ENCODE data around the gene C3. TPM values are rescaled to one million over a fixed set of nuclear protein-coding genes. Genes with fewer than 3 reads are reported as not detected.
"Not testable (repeated sequence)": the region's sequence is repeated elsewhere in the genome, so short reads cannot be mapped to it uniquely, and the experiment has no call there.

Gene C3
- total RNA-seq (100 to 1,000 TPM in 1 of 2 donors, 10 to 100 TPM in 1; 72.9 to 118 TPM), polyA plus RNA-seq (ENCODE audit: insufficient read length in 2 of 2) (100 to 1,000 TPM; 104 to 163 TPM)
- long read RNA-seq, donor 1, full-length matches to known transcripts = 5 of 25 reads
- long read RNA-seq, donor 1, partial matches to known transcripts = 20 of 25 reads
- long read RNA-seq, donor 1, other reads (novel, unspliced or antisense) = 0 of 25 reads
- long read RNA-seq, donor 2, partial matches to known transcripts = 5 of 6 reads
- long read RNA-seq, donor 2, other reads (novel, unspliced or antisense) = 0 of 6 reads
- long read RNA-seq, donor 3, partial matches to known transcripts = 5 of 8 reads
- long read RNA-seq, donor 3, other reads (novel, unspliced or antisense) = 0 of 8 reads
- long read RNA-seq, donor 4, partial matches to known transcripts = 0 of 5 reads
- long read RNA-seq, donor 4, other reads (novel, unspliced or antisense) = 0 of 5 reads

GRCh38 chr19:6720369-6721137, at the start of gene C3:
Gene C3, minus strand, starts transcription at chr19:6720650. Its CDS starts 61 bp downstream, at chr19:6720589.
- H3K4me3 ChIP-seq (ENCODE audit: low read depth, low read length) = no peak within 1 kb of the TSS
- H3K9me3 ChIP-seq (ENCODE audit: control insufficient read depth, insufficient read depth, low read length) = no peaks in the 10 kb centered on the region
- H3K4me1 ChIP-seq (ENCODE audit: control insufficient read depth, insufficient read depth, low read length) = no peaks in the 10 kb centered on the region
- 66% methylated on average over 4 of the region's 4 CpGs for WGBS (ENCODE audit: insufficient coverage)
- no peak within 1 kb of the TSS for H3K27ac ChIP-seq (ENCODE audit: low read depth, low read length)
- DNase-seq (ENCODE audit: low read depth in 4 of 6, low spot score in 6 of 6) = no peak
- H3K27me3 ChIP-seq (ENCODE audit: control insufficient read depth, insufficient read depth, low read length) = no peaks in the 10 kb centered on the region
- no peaks in the 10 kb centered on the region for H3K36me3 ChIP-seq (ENCODE audit: control insufficient read depth, insufficient read depth, low read length)

GRCh38 chr19:6769006-6769619, 48.7 kb upstream of the C3 start:
- H3K4me1 ChIP-seq (ENCODE audit: control insufficient read depth, insufficient read depth, low read length) = peaks cover 10% of the 10 kb centered on the region
- 100% methylated on average over 2 of the region's 11 CpGs for WGBS (ENCODE audit: insufficient coverage)
- DNase-seq (ENCODE audit: low read depth in 4 of 6, low spot score in 6 of 6) = no peak
- H3K27ac ChIP-seq (ENCODE audit: low read depth, low read length) = no peak overlapping the region
- no peak overlapping the region for H3K4me3 ChIP-seq (ENCODE audit: low read depth, low read length)
- H3K36me3 ChIP-seq (ENCODE audit: control insufficient read depth, insufficient read depth, low read length) = no peaks in the 10 kb centered on the region
- peaks cover 26% of the 10 kb centered on the region for H3K27me3 ChIP-seq (ENCODE audit: control insufficient read depth, insufficient read depth, low read length)
- no peaks in the 10 kb centered on the region for H3K9me3 ChIP-seq (ENCODE audit: control insufficient read depth, insufficient read depth, low read length)

- Histone ChIP-seq H3K4me3 (ENCODE audit: low read depth, low read length) (no peak overlapping the region), H3K27ac (ENCODE audit: low read depth, low read length) (no peak overlapping the region), H3K27me3 (ENCODE audit: control insufficient read depth, insufficient read depth, low read length) (peaks cover 26% of the 10 kb centered on the region)
Measured at GRCh38 chr19:6768236-6768785, 47.9 kb upstream of the C3 start.

GRCh38 chr19:6767357-6768235, 47.1 kb upstream of the C3 start, which contains the start of gene SH2D3A:
Gene SH2D3A, minus strand, starts transcription at chr19:6767435. Its CDS starts 3,687 bp downstream, at chr19:6763748.
- Histone ChIP-seq H3K27ac (ENCODE audit: low read depth, low read length) (no peak within 1 kb of the TSS), H3K27me3 (ENCODE audit: control insufficient read depth, insufficient read depth, low read length) (peaks cover 26% of the 10 kb centered on the region), H3K4me3 (ENCODE audit: low read depth, low read length) (no peak within 1 kb of the TSS), H3K9me3 (ENCODE audit: control insufficient read depth, insufficient read depth, low read length) (no peaks in the 10 kb centered on the region), H3K36me3 (ENCODE audit: control insufficient read depth, insufficient read depth, low read length) (no peaks in the 10 kb centered on the region), H3K4me1 (ENCODE audit: control insufficient read depth, insufficient read depth, low read length) (peaks cover 10% of the 10 kb centered on the region)
- peak in 2 of 6 donors; percentile 22 to 53 for DNase-seq (ENCODE audit: low read depth in 4 of 6, low spot score in 6 of 6)
- WGBS (ENCODE audit: insufficient coverage) = 2% methylated on average over 41 of the region's 47 CpGs

More at GRCh38 chr19:6768236-6768785, 47.9 kb upstream of the C3 start:
- 67% methylated on average over 6 of the region's 8 CpGs for WGBS (ENCODE audit: insufficient coverage)
- H3K9me3 ChIP-seq (ENCODE audit: control insufficient read depth, insufficient read depth, low read length) = no peaks in the 10 kb centered on the region
- no peaks in the 10 kb centered on the region for H3K36me3 ChIP-seq (ENCODE audit: control insufficient read depth, insufficient read depth, low read length)
- H3K4me1 ChIP-seq (ENCODE audit: control insufficient read depth, insufficient read depth, low read length) = peaks cover 10% of the 10 kb centered on the region
- no peak for DNase-seq (ENCODE audit: low read depth in 4 of 6, low spot score in 6 of 6)

GRCh38 chr19:6767081-6767356, 46.6 kb upstream of the C3 start:
- WGBS (ENCODE audit: insufficient coverage) = 4% methylated on average over 15 of the region's 15 CpGs
- Histone ChIP-seq H3K27ac (ENCODE audit: low read depth, low read length) (no peak overlapping the region), H3K4me1 (ENCODE audit: control insufficient read depth, insufficient read depth, low read length) (peaks cover 10% of the 10 kb centered on the region), H3K4me3 (ENCODE audit: low read depth, low read length) (no peak overlapping the region), H3K27me3 (ENCODE audit: control insufficient read depth, insufficient read depth, low read length) (peaks cover 26% of the 10 kb centered on the region), H3K36me3 (ENCODE audit: control insufficient read depth, insufficient read depth, low read length) (no peaks in the 10 kb centered on the region), H3K9me3 (ENCODE audit: control insufficient read depth, insufficient read depth, low read length) (no peaks in the 10 kb centered on the region)
- DNase-seq (ENCODE audit: low read depth in 4 of 6, low spot score in 6 of 6) = no peak

DNA sequence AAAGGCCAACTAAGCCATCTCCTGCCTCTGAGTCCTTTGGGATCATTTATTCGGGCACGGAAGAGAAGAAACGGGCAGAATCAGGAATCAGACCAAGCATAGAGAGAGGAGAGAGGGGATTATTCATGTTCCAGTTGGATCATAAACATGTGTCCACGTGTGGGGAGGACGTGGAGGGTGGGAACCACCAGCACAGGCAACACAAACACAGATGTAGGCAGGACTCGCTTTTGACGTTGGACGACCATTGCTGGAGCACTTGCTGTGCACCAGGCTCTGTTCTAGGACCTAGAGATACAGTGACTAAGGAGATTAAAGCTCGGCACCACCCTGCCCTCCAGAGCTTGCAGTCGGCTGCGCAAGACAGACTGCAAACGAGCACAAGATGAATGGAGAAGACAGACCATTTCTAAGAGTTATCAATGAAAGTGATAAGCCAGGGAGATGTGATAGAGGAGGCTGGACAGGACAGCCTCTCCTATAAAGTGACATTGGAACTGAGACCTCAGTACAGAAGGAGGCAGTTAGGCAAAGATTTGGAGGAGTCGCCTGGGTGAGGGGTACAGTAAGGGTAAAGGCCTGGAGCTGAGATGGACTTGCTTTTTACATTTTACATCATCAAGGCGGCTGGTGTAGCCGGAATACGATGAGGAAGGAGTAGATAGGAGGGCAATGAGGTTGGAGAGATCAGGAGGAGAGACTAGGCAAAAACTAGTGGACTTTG, 46.1 kb upstream of the C3 start:
- WGBS (ENCODE audit: insufficient coverage) = 30% methylated on average over 14 of the region's 16 CpGs
- no peak for DNase-seq (ENCODE audit: low read depth in 4 of 6, low spot score in 6 of 6)
- Histone ChIP-seq H3K4me3 (ENCODE audit: low read depth, low read length) (no peak overlapping the region), H3K4me1 (ENCODE audit: control insufficient read depth, insufficient read depth, low read length) (peaks cover 10% of the 10 kb centered on the region), H3K9me3 (ENCODE audit: control insufficient read depth, insufficient read depth, low read length) (no peaks in the 10 kb centered on the region), H3K27me3 (ENCODE audit: control insufficient read depth, insufficient read depth, low read length) (peaks cover 26% of the 10 kb centered on the region), H3K36me3 (ENCODE audit: control insufficient read depth, insufficient read depth, low read length) (no peaks in the 10 kb centered on the region), H3K27ac (ENCODE audit: low read depth, low read length) (no peak overlapping the region)

- Histone ChIP-seq H3K4me3 (ENCODE audit: low read depth, low read length) (no peak overlapping the region), H3K36me3 (ENCODE audit: control insufficient read depth, insufficient read depth, low read length) (no peaks in the 10 kb centered on the region), H3K9me3 (ENCODE audit: control insufficient read depth, insufficient read depth, low read length) (no peaks in the 10 kb centered on the region), H3K27ac (ENCODE audit: low read depth, low read length) (no peak overlapping the region), H3K4me1 (ENCODE audit: control insufficient read depth, insufficient read depth, low read length) (peaks cover 10% of the 10 kb centered on the region), H3K27me3 (ENCODE audit: control insufficient read depth, insufficient read depth, low read length) (peaks cover 26% of the 10 kb centered on the region)
- WGBS (ENCODE audit: insufficient coverage) = 43% methylated on average over 7 of the region's 8 CpGs
- no peak for DNase-seq (ENCODE audit: low read depth in 4 of 6, low spot score in 6 of 6)
Measured at GRCh38 chr19:6765738-6766356, 45.4 kb upstream of the C3 start.

DNA sequence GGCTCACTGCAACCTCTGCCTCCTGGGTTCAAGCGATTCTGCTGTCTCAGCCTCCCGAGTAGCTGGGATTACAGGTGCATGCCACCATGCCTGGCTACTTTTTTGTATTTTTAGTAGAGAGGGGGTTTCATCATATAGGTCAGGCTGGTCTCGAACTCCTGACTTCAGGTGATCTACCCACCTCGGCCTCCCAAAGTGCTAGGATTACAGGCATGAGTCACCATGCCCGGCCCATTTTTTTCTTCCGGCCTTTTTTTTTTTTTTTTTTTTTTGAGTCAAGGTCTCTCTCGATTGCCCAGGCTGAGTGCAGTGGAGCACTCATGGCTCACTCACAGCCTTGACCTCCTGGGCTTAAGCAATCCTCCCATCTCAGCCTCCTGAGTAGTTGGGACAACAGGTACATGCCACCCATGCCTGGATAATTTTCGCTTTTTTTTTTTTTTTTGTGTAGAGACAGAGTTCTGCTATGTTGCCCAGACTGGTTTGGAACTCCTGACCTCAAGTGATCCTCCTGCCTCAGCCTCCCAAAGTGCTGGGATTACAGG, 41.9 kb upstream of the C3 start:
- H3K4me3 ChIP-seq (ENCODE audit: low read depth, low read length); H3K36me3 ChIP-seq (ENCODE audit: control insufficient read depth, insufficient read depth, low read length); H3K4me1 ChIP-seq (ENCODE audit: control insufficient read depth, insufficient read depth, low read length); H3K27ac ChIP-seq (ENCODE audit: low read depth, low read length); H3K9me3 ChIP-seq (ENCODE audit: control insufficient read depth, insufficient read depth, low read length); DNase-seq (ENCODE audit: low read depth in 4 of 6, low spot score in 6 of 6): not testable (repeated sequence)
- peaks cover 17% of the 10 kb centered on the region for H3K27me3 ChIP-seq (ENCODE audit: control insufficient read depth, insufficient read depth, low read length)
- 92% methylated on average over 4 of the region's 8 CpGs for WGBS (ENCODE audit: insufficient coverage)

Measured in spinal cord (tissue), 10 donors.